H1 (cell line): ENCODE data around the gene TBC1D17. TPM values are rescaled to one million over a fixed set of nuclear protein-coding genes. Genes with fewer than 3 reads are reported as not detected.

ENCODE experiments used
- CTCF ChIA-PET: fragments of 300-600 bp; sonication (Branson Sonifier 250); formaldehyde crosslinking; loops from one replicate; lab custom pipeline; 2021; ENCODE audit not compliant: partially characterized antibody; lab: Charles Lee
- POLR2A ChIA-PET: fragments of 300-600 bp; sonication (Branson Sonifier 250); formaldehyde crosslinking; loops from one replicate; lab custom pipeline; 2021; ENCODE audit warnings: inconsistent platforms; ENCODE audit not compliant: partially characterized antibody; lab: Charles Lee
- DNase-seq, 2 experiments: peaks; one replicate each; pipeline versions ENCODE4 v3.0.0 to v3.0.0-alpha.2; 2010 to 2022; ENCODE audit warnings: low spot score in 2 of 2, low read depth in 1 of 2, mixed read lengths in 1 of 2
- FAIRE-seq: peaks from 2 replicates; lab custom pipeline; 2011; peaks lifted over from hg19 to GRCh38; lab: Jason Lieb, UNC
- H2AFZ ChIP-seq: 2 replicates; pipeline ENCODE4 v1.8.1; 2012; ENCODE audit warnings: low read length, inconsistent platforms
- H2AK5ac ChIP-seq: 2 replicates; pipeline ENCODE4 v1.6.1; 2013; ENCODE audit warnings: low read depth, low read length
- H2BK120ac ChIP-seq: replicated peaks from 2 replicates; pipeline ENCODE3; 2013; ENCODE audit warnings: low read depth, low read length, inconsistent platforms
- H2BK12ac ChIP-seq: 2 replicates; pipeline ENCODE4 v1.6.1; 2013; ENCODE audit warnings: low read depth, low read length
- H2BK15ac ChIP-seq: 2 replicates; pipeline ENCODE4 v1.6.1; 2013; ENCODE audit warnings: low read length
- H2BK20ac ChIP-seq: 2 replicates; pipeline ENCODE4 v1.6.1; 2013; ENCODE audit warnings: low read length
- H2BK5ac ChIP-seq: 2 replicates; pipeline ENCODE4 v1.6.1; 2013; ENCODE audit warnings: low read depth, low read length
- H3K14ac ChIP-seq: 2 replicates; pipeline ENCODE4 v1.6.1; 2013; ENCODE audit warnings: inconsistent platforms; ENCODE audit not compliant: insufficient read length
- H3K18ac ChIP-seq: 2 replicates; pipeline ENCODE4 v1.6.1; 2013; ENCODE audit warnings: low read length; ENCODE audit errors: extremely low read depth
- H3K23ac ChIP-seq: 2 replicates; pipeline ENCODE4 v1.6.1; 2013; ENCODE audit warnings: inconsistent platforms; ENCODE audit not compliant: insufficient read length
- H3K23me2 ChIP-seq: 2 replicates; pipeline ENCODE4 v1.6.1; 2013; ENCODE audit warnings: low read depth, low read length
- H3K27ac ChIP-seq: 2 replicates; pipeline ENCODE4 v1.6.1; 2011; ENCODE audit warnings: low read depth, low read length, inconsistent platforms
- H3K27me3 ChIP-seq, 4 experiments: replicated peaks in 1 of 4; 1 replicate in 1 of 4; 2 replicates in 3 of 4; pipeline versions ENCODE4 v1.6.1 to v1.8.1; 2011 to 2013; ENCODE audit warnings: low read length in 3 of 4, mild to moderate bottlenecking in 3 of 4, inconsistent platforms in 2 of 4, mixed read lengths in 2 of 4, moderate library complexity in 1 of 4; ENCODE audit not compliant: control insufficient read depth in 3 of 4, insufficient read depth in 3 of 4; ENCODE audit errors: extremely low read depth in 1 of 4
- H3K36me3 ChIP-seq, 4 experiments: 2 replicates each; pipeline versions ENCODE4 v1.6.1 to v1.8.1; 2011 to 2013; ENCODE audit warnings: mild to moderate bottlenecking in 4 of 4, low read length in 3 of 4, moderate library complexity in 2 of 4, control low read depth in 1 of 4, inconsistent platforms in 1 of 4; ENCODE audit not compliant: insufficient read depth in 4 of 4, control insufficient read depth in 2 of 4
- H3K4ac ChIP-seq: replicated peaks from 2 replicates; pipeline ENCODE3; 2013; ENCODE audit warnings: low read length, low read depth, mixed read lengths, inconsistent platforms; ENCODE audit not compliant: insufficient read length
- H3K4me1 ChIP-seq, 4 experiments: replicated peaks in 1 of 4; 1 replicate in 1 of 4; 2 replicates in 3 of 4; pipeline versions ENCODE4 v1.6.1 to v1.8.1; 2011 to 2013; ENCODE audit warnings: low read length in 3 of 4, inconsistent platforms in 2 of 4, mixed read lengths in 1 of 4; ENCODE audit not compliant: insufficient read depth in 4 of 4, control insufficient read depth in 3 of 4
- H3K4me2 ChIP-seq, 2 experiments: 2 replicates each; pipeline versions ENCODE4 v1.6.1 to v1.8.1; 2011 to 2013; ENCODE audit warnings: low read depth in 2 of 2, low read length in 2 of 2, control low read depth in 1 of 2, inconsistent platforms in 1 of 2, mild to moderate bottlenecking in 1 of 2; ENCODE audit not compliant: insufficient read depth in 1 of 2
- H3K4me3 ChIP-seq, 4 experiments: fragments of 200-600, 300-600 bp in 1 of 4; sonication (generic), shearing (Covaris generic), sonication (Bioruptor Twin) in 1 of 4; 2 replicates each; pipeline versions ENCODE4 v1.5.1 to v1.8.1; 2011 to 2016; ENCODE audit warnings: low read length in 4 of 4, low read depth in 3 of 4, control low read depth in 2 of 4, inconsistent platforms in 2 of 4, mild to moderate bottlenecking in 2 of 4, mixed read lengths in 1 of 4, moderate library complexity in 1 of 4; ENCODE audit not compliant: insufficient read depth in 2 of 4; ENCODE audit errors: extremely low read depth in 1 of 4
- H3K56ac ChIP-seq: replicated peaks from 2 replicates; pipeline ENCODE3; 2013; ENCODE audit warnings: low read depth, mild to moderate bottlenecking, mixed read lengths, low read length, inconsistent platforms; ENCODE audit not compliant: insufficient read length
- H3K79me1 ChIP-seq: 2 replicates; pipeline ENCODE4 v1.6.1; 2013; ENCODE audit warnings: low read depth, low read length, control low read depth
- H3K79me2 ChIP-seq, 2 experiments: 2 replicates each; pipeline versions ENCODE4 v1.6.1 to v1.8.1; 2012 to 2013; ENCODE audit warnings: low read length in 2 of 2, mild to moderate bottlenecking in 2 of 2, inconsistent platforms in 1 of 2; ENCODE audit not compliant: insufficient read depth in 2 of 2, control insufficient read depth in 1 of 2
- H3K9ac ChIP-seq, 4 experiments: replicated peaks in 1 of 4; 1 replicate in 1 of 4; 2 replicates in 3 of 4; pipeline versions ENCODE4 v1.6.1 to v1.8.1; 2011 to 2013; ENCODE audit warnings: low read depth in 3 of 4, low read length in 3 of 4, control low read depth in 2 of 4, mild to moderate bottlenecking in 2 of 4, moderate library complexity in 2 of 4, inconsistent platforms in 1 of 4; ENCODE audit errors: extremely low read depth in 1 of 4
- H3K9me3 ChIP-seq, 2 experiments: 2 replicates each; pipeline versions ENCODE4 v1.6.1 to v1.8.1; 2012 to 2013; ENCODE audit warnings: mild to moderate bottlenecking in 2 of 2, moderate library complexity in 2 of 2, control low read depth in 1 of 2, inconsistent platforms in 1 of 2, low read depth in 1 of 2, low read length in 1 of 2, mixed read lengths in 1 of 2; ENCODE audit not compliant: insufficient read depth in 2 of 2
- H4K20me1 ChIP-seq, 2 experiments: replicated peaks in 1 of 2; 2 replicates each; pipeline versions ENCODE3 to v1.8.1; 2011 to 2013; ENCODE audit warnings: inconsistent platforms in 2 of 2, low read length in 2 of 2, mild to moderate bottlenecking in 1 of 2; ENCODE audit not compliant: insufficient read depth in 2 of 2, control insufficient read depth in 1 of 2
- H4K5ac ChIP-seq: 2 replicates; pipeline ENCODE4 v1.6.1; 2013; ENCODE audit warnings: low read length, low read depth, mixed read lengths, inconsistent platforms; ENCODE audit not compliant: insufficient read length
- H4K8ac ChIP-seq: 2 replicates; pipeline ENCODE4 v1.8.0; 2013; ENCODE audit warnings: mild to moderate bottlenecking, moderate library complexity, low read length, inconsistent platforms; ENCODE audit not compliant: insufficient read depth; ENCODE audit errors: extremely low read depth
- H4K91ac ChIP-seq: replicated peaks from 2 replicates; pipeline ENCODE3; 2013; ENCODE audit warnings: low read length, mixed read lengths, inconsistent platforms; ENCODE audit not compliant: insufficient read length
- RAD21 ChIP-seq, 2 experiments: IDR thresholded peaks in 1 of 2; conservative IDR thresholded peaks in 1 of 2; 2 replicates each; pipeline ENCODE4 v1.6.1; 2011; ENCODE audit warnings: low read depth in 2 of 2, low read length in 2 of 2, improper control_type of control experiment in 1 of 2, inconsistent platforms in 1 of 2, mild to moderate bottlenecking in 1 of 2, moderate library complexity in 1 of 2
- SAP30 ChIP-seq: fragments of 300-600 bp; sonication (generic); IDR thresholded peaks from 2 replicates; pipeline ENCODE4 v1.7.1; 2012; ENCODE audit warnings: low read length, moderate library complexity, mild to moderate bottlenecking, inconsistent platforms; ENCODE audit not compliant: insufficient read depth, insufficient replicate concordance
- WGBS, 2 experiments: shearing (Covaris generic) in 1 of 2; methylation state at CpG; one replicate each; pipeline versions ENCODE4 v1.1.6 to v1.1.7; 2013 to 2015; ENCODE audit warnings: low lambda C conversion rate in 2 of 2, mixed read lengths in 2 of 2, inconsistent platforms in 1 of 2, low coverage in 1 of 2, missing lambda C conversion rate in 1 of 2; ENCODE audit not compliant: insufficient replicate concordance in 2 of 2, insufficient coverage in 1 of 2, insufficient read length in 1 of 2; ENCODE audit errors: extremely low coverage in 1 of 2, missing lambda C conversion rate in 1 of 2; 5-methylcytosine and 5-hydroxymethylcytosine counted together
- polyA plus RNA-seq, 7 experiments: library from polyadenylated mRNA; depleted of rRNA in 3 of 7; stranded (reverse) in 5 of 7; unstranded in 2 of 7; fragments of >200 nt in 5 of 7; fragments of 200-250 nt in 2 of 7; gene quantifications; 1 replicate in 5 of 7; 2 replicates in 1 of 7; 4 replicates in 1 of 7; pipeline versions ENCODE4 v1.2.1 to v1.2.3, GENCODE V29; 2011 to 2013; ENCODE audit warnings: missing spikeins in 2 of 7, mixed read lengths in 2 of 7
- total RNA-seq: library from RNA; stranded (reverse); fragmentation: NEBNext Ultra II Directional; extraction: Animal tissue kit (Norgen Biotek cat#: 25700); gene quantifications from 2 replicates; pipeline ENCODE4 v1.2.1, GENCODE V29; 2021
- TF ChIP-seq, protein P1 (sequence below): IDR thresholded peaks from 2 replicates; pipeline ENCODE4 v1.6.1; 2012; ENCODE audit warnings: inconsistent platforms
- TF ChIP-seq, protein P2 (sequence below), 3 experiments: IDR thresholded peaks; 1 replicate in 2 of 3; 2 replicates in 1 of 3; pipeline versions ENCODE4 v1.5.1 to v1.6.1; 2011; ENCODE audit warnings: low read length in 3 of 3, mild to moderate bottlenecking in 3 of 3, inconsistent platforms in 2 of 3, low read depth in 1 of 3, moderate library complexity in 1 of 3; ENCODE audit not compliant: insufficient read depth in 1 of 3; ENCODE audit errors: control extremely low read depth in 1 of 3

Gene TBC1D17
- total and polyA plus RNA-seq, 2 of the 8 experiments (the other 6 are each of a cell fraction or from before 2014, with no cell fraction given), result 30.3 to 44.9 TPM

GRCh38 chr19:49912965-49913685 is 35.6 kb downstream of the TBC1D17 start:
- H3K9ac ChIP-seq, result no peak overlapping the region
- no peak for FAIRE-seq

More at GRCh38 chr19:49912965-49913685, 35.6 kb downstream of the TBC1D17 start:
- Histone ChIP-seq H3K36me3 (peaks cover 24 to 48% (median 40%) of the 10 kb centered on the region in 4 experiments; a peak in 7 of 8 replicates), H3K23me2 (no peaks in the 10 kb centered on the region), H2BK12ac (no peak overlapping the region), H3K56ac (no peak overlapping the region), H3K18ac (no peak overlapping the region), H4K5ac (no peak overlapping the region), H3K4ac (no peak overlapping the region), H3K4me3 (no peak overlapping the region), H2BK20ac (no peak overlapping the region)
- WGBS, 2 experiments, result 87% methylated on average over 21 of the region's 21 CpGs; no CpG with 5 or more reads in 1 of the 2 experiments
- TF ChIP-seq, protein P1, sequence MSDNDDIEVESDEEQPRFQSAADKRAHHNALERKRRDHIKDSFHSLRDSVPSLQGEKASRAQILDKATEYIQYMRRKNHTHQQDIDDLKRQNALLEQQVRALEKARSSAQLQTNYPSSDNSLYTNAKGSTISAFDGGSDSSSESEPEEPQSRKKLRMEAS, result no peak
- TF ChIP-seq SAP30, result no peak
- TF ChIP-seq, protein P2, sequence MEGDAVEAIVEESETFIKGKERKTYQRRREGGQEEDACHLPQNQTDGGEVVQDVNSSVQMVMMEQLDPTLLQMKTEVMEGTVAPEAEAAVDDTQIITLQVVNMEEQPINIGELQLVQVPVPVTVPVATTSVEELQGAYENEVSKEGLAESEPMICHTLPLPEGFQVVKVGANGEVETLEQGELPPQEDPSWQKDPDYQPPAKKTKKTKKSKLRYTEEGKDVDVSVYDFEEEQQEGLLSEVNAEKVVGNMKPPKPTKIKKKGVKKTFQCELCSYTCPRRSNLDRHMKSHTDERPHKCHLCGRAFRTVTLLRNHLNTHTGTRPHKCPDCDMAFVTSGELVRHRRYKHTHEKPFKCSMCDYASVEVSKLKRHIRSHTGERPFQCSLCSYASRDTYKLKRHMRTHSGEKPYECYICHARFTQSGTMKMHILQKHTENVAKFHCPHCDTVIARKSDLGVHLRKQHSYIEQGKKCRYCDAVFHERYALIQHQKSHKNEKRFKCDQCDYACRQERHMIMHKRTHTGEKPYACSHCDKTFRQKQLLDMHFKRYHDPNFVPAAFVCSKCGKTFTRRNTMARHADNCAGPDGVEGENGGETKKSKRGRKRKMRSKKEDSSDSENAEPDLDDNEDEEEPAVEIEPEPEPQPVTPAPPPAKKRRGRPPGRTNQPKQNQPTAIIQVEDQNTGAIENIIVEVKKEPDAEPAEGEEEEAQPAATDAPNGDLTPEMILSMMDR (IDR thresholded peaks at IDR 0.05; ENCODE audit: control extremely low read depth in 1 of 3, insufficient read depth in 1 of 3, low read depth in 1 of 3, low read length in 3 of 3), result peak; percentile 42 to 71 (median 62)
- TF ChIP-seq RAD21 (IDR thresholded peaks at IDR 0.05 in 1 of 2, conservative IDR thresholded peaks at IDR 0.05 in 1 of 2; ENCODE audit: low read depth in 2 of 2, low read length in 2 of 2), result peak; percentile 25 to 45; a peak in 3 of 4 replicates
- TF ChIP-seq, all 59 proteins: peak for 2
- Histone ChIP-seq H2AK5ac (no peak overlapping the region), H3K4me1 (peaks cover 0 to under 1% (median 0%) of the 10 kb centered on the region in 4 experiments; a peak in 1 of 7 replicates), H4K20me1 (peaks cover 44 to 54% of the 10 kb centered on the region in 2 experiments), H3K27me3 (no peaks in the 10 kb centered on the region; a peak in 1 of 7 replicates), H3K9me3 (no peaks in the 10 kb centered on the region), H3K23ac (no peak overlapping the region), H4K8ac (no peak overlapping the region), H2BK5ac (no peak overlapping the region), H2BK120ac (no peak overlapping the region), H3K4me2 (no peak overlapping the region), H3K27ac (no peak overlapping the region), H3K79me1 (peaks cover 13% of the 10 kb centered on the region), H2BK15ac (no peak overlapping the region), H3K79me2 (peaks cover 0 to 63% of the 10 kb centered on the region in 2 experiments; a peak in 2 of 4 replicates), H3K14ac (no peak overlapping the region), H2AFZ (no peak overlapping the region), H4K91ac (no peak overlapping the region)
- CTCF ChIA-PET, result interaction anchor here (0.7 to 3.0 kb wide), 17 partner anchors 8 to 223 kb away, joined by 3 to 18 read pairs (median 4); partner anchors contain the start of gene ATF5
- POLR2A ChIA-PET, result interaction anchor here (0.7 to 19.2 kb wide), 6 partner anchors 11 to 362 kb away, joined by 3 to 373 read pairs (median 4); partner anchors contain the start of genes AKT1S1, ATF5, NUP62 and TBC1D17
- DNase-seq, result peak in 1 of 2 experiments; percentile 63
